NCI-H69 (cell line): ENCODE data around the gene KDM4B.

Source experiments
- DNase-seq: peaks from one replicate; lab custom pipeline; 2025; lab: John Stamatoyannopoulos, UW

Gene KDM4B

GRCh38 chr19:5050067-5050656, 81.2 kb downstream of the KDM4B start:
- DNase-seq, result peak; percentile 51

GRCh38 chr19:5050905-5051304, 82.0 kb downstream of the KDM4B start:
- DNase-seq, result no peak

GRCh38 chr19:5051619-5052018, 82.7 kb downstream of the KDM4B start:
- DNase-seq, result no peak

DNA sequence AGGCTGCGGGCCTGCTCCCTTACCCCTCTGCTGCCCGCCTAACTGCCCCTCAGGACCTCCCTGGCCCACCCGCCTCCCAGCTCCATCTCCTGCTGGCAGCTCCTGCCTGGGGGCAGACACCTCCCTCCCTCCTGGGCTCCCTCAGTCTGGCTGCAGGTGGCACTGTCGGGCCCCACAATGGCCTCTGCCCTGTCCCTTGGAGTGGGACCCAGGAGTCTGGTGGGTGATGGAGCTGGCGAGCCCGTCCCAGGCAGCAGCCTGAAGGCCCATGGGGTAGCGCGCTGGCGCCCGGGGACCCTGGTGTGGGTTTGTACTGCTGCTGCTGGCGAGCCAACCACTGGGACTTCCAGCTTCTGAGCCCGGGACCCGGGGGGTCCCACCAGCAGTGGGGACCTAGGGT, 83.6 kb downstream of the KDM4B start:
- no peak for DNase-seq

- DNase-seq, result no peak
Observed at GRCh38 chr19:5052945-5053485, 84.1 kb downstream of the KDM4B start.

- DNase-seq, result no peak
Observed at GRCh38 chr19:5053661-5054060, 84.7 kb downstream of the KDM4B start.

- DNase-seq, result no peak
Observed at GRCh38 chr19:5054551-5055456, 85.9 kb downstream of the KDM4B start.

GRCh38 chr19:5055457-5055776, 86.5 kb downstream of the KDM4B start:
- no peak for DNase-seq

- DNase-seq, result peak; percentile 27
Observed at GRCh38 chr19:5057860-5058259, 88.9 kb downstream of the KDM4B start.

- peak; percentile 36 for DNase-seq
Observed at GRCh38 chr19:5058521-5059212, 89.8 kb downstream of the KDM4B start.

- DNase-seq, result no peak
Observed at GRCh38 chr19:5059213-5059574, 90.3 kb downstream of the KDM4B start.

- DNase-seq, result no peak
Observed at GRCh38 chr19:5059793-5060192, 90.9 kb downstream of the KDM4B start.

- no peak for DNase-seq
Observed at GRCh38 chr19:5062195-5062594, 93.3 kb downstream of the KDM4B start.

- DNase-seq, result no peak
Observed at GRCh38 chr19:5062799-5063198, 93.9 kb downstream of the KDM4B start.

- no peak for DNase-seq
Observed at GRCh38 chr19:5063873-5064645, 95.1 kb downstream of the KDM4B start.

GRCh38 chr19:5064896-5065295, 96.0 kb downstream of the KDM4B start:
- no peak for DNase-seq

GRCh38 chr19:5065663-5066093, 96.8 kb downstream of the KDM4B start:
- DNase-seq, result no peak

GRCh38 chr19:5066768-5067167, 97.9 kb downstream of the KDM4B start:
- no peak for DNase-seq

- no peak for DNase-seq
Observed at GRCh38 chr19:5067678-5068077, 98.8 kb downstream of the KDM4B start.

DNA sequence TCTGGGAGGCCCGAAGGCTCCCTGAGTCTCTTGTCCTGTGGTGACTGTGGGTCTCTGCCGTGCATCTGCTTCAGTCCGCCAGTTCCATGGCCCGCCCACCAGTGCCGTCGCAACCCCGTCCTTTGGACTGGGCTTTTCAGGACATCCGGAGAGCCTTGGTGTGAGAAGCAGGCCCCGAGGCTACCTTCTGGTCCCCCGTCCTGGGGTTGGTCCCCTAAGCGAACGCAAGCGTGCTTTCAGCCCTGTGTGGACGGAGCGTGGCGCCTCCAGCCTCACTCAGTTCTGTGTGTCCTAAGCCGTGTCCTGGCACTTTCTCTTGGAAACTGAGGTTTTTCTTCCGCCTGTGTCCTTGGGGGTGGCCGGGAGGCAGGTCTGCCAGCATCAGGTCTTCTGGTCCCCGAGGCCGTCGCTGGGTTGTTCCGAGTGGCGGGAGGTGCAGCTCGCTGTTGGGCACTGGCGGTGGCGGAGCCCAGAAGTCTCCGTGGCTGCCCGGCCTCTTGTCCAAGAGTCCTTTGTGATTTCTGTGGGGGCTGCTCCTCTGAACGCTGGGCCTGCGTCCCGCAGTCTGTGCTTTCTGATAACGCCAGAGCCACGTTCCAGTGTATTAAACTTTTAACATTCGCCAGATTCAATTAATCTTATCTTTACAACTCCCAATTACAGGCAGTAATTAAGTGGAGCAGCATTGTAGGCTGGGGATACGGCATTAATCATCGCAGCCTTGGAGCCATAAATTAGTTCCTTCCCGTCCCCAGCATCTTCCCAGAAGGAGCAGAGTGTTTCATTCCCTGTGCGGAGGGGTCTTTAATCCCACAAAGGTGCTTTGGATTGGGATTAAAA, 99.5 kb downstream of the KDM4B start:
- DNase-seq, result peak; percentile 14

GRCh38 chr19:5070331-5070730, 101.4 kb downstream of the KDM4B start:
- DNase-seq, result no peak
